Skeletal muscle tissue (tissue), 4 donors: ENCODE measurements around the gene FCHSD2. TPM values are rescaled to one million over a fixed set of nuclear protein-coding genes. Genes with fewer than 3 reads are reported as not detected.
"Not testable (repeated sequence)": the region's sequence is repeated elsewhere in the genome, so short reads cannot be mapped to it uniquely, and the experiment has no call there.

Source experiments
- H3K27ac ChIP-seq: one replicate; pipeline ENCODE4 v1.7.0; 2013; ENCODE audit warnings: mild to moderate bottlenecking, low read depth, low read length, inconsistent platforms
- H3K27me3 ChIP-seq, 3 donors: one replicate each; pipeline ENCODE4 v1.7.0; 2013; ENCODE audit warnings: low read length in 3 of 3; ENCODE audit not compliant: control insufficient read depth in 3 of 3, insufficient read depth in 3 of 3
- H3K36me3 ChIP-seq, 3 donors: one replicate each; pipeline ENCODE4 v1.7.0; 2013; ENCODE audit warnings: low read length in 3 of 3; ENCODE audit not compliant: control insufficient read depth in 3 of 3, insufficient read depth in 3 of 3
- H3K4me1 ChIP-seq, 3 donors: one replicate each; pipeline ENCODE4 v1.7.0; 2013; ENCODE audit warnings: low read length in 3 of 3, mild to moderate bottlenecking in 3 of 3; ENCODE audit not compliant: control insufficient read depth in 3 of 3, insufficient read depth in 3 of 3
- H3K4me3 ChIP-seq, 3 donors: one replicate each; pipeline ENCODE4 v1.7.0; 2013; ENCODE audit warnings: low read length in 3 of 3
- H3K9ac ChIP-seq, 3 donors: one replicate each; pipeline ENCODE4 v1.7.0; 2013; ENCODE audit warnings: low read length in 3 of 3, mild to moderate bottlenecking in 3 of 3, moderate library complexity in 2 of 3, low read depth in 1 of 3
- H3K9me3 ChIP-seq, 3 donors: one replicate each; pipeline ENCODE4 v1.7.0; 2013; ENCODE audit warnings: low read length in 3 of 3; ENCODE audit not compliant: control insufficient read depth in 3 of 3
- total RNA-seq: library from RNA; depleted of rRNA; stranded (reverse); fragments of >200 nt; gene quantifications from one replicate; pipeline ENCODE4 v1.2.3, GENCODE V29; 2014
- donor health status: Osteomylitis.

The FCHSD2 gene
- total RNA-seq, 1 donor from 2014 or later, result 19.8 TPM

GRCh38 chr11:72981971-72982685 is 160.0 kb downstream of the FCHSD2 start:
- H3K9ac ChIP-seq, result no peak overlapping the region
- no peak overlapping the region for H3K27ac ChIP-seq
- H3K4me1 ChIP-seq, result peaks cover 0 to 12% (median 3%) of the 10 kb centered on the region in 3 donors
- H3K27me3 ChIP-seq, result no peaks in the 10 kb centered on the region
- H3K36me3 ChIP-seq, result peaks cover 0 to 9% (median 0%) of the 10 kb centered on the region in 3 donors
- H3K9me3 ChIP-seq, result no peaks in the 10 kb centered on the region
- H3K4me3 ChIP-seq, result no peak overlapping the region

- Histone ChIP-seq H3K36me3 (peaks cover 0 to 9% (median 0%) of the 10 kb centered on the region in 3 donors), H3K4me1 (peaks cover 0 to 12% (median 3%) of the 10 kb centered on the region in 3 donors), H3K27me3 (no peaks in the 10 kb centered on the region)
These were observed 161.0 kb downstream of the FCHSD2 start for GRCh38 chr11:72981080-72981479.

GRCh38 chr11:72977782-72978181 is 164.3 kb downstream of the FCHSD2 start:
- H3K4me1 ChIP-seq, H3K27ac ChIP-seq, H3K4me3 ChIP-seq, H3K9ac ChIP-seq, H3K36me3 ChIP-seq, H3K9me3 ChIP-seq, H3K27me3 ChIP-seq: not testable (repeated sequence)

More at GRCh38 chr11:72981080-72981479, 161.0 kb downstream of the FCHSD2 start:
- no peaks in the 10 kb centered on the region for H3K9me3 ChIP-seq
- no peak overlapping the region for H3K27ac ChIP-seq
- no peak overlapping the region for H3K4me3 ChIP-seq
- H3K9ac ChIP-seq, result no peak overlapping the region

GRCh38 chr11:72976522-72976892 is 165.6 kb downstream of the FCHSD2 start:
- H3K9me3 ChIP-seq, H3K4me3 ChIP-seq, H3K4me1 ChIP-seq, H3K27ac ChIP-seq, H3K9ac ChIP-seq, H3K36me3 ChIP-seq, H3K27me3 ChIP-seq: not testable (repeated sequence)

- no peaks in the 10 kb centered on the region for H3K9me3 ChIP-seq
- no peak overlapping the region for H3K4me3 ChIP-seq
- no peaks in the 10 kb centered on the region for H3K27me3 ChIP-seq
- H3K4me1 ChIP-seq, result no peaks in the 10 kb centered on the region
- no peak overlapping the region for H3K9ac ChIP-seq
- H3K27ac ChIP-seq, result no peak overlapping the region
- peaks cover 0 to 6% (median 0%) of the 10 kb centered on the region in 3 donors for H3K36me3 ChIP-seq
These were observed 166.2 kb downstream of the FCHSD2 start for GRCh38 chr11:72975778-72976521.

- H3K27ac ChIP-seq, result no peak overlapping the region
- H3K9me3 ChIP-seq, result no peaks in the 10 kb centered on the region
- H3K36me3 ChIP-seq, result peaks cover 0 to 3% (median 0%) of the 10 kb centered on the region in 3 donors
- H3K27me3 ChIP-seq, result no peaks in the 10 kb centered on the region
- no peak overlapping the region for H3K4me3 ChIP-seq
- no peak overlapping the region for H3K9ac ChIP-seq
- H3K4me1 ChIP-seq, result peaks cover 0 to 8% (median 0%) of the 10 kb centered on the region in 3 donors
These were observed 167.5 kb downstream of the FCHSD2 start for GRCh38 chr11:72974487-72975205.

GRCh38 chr11:72972496-72973128 is 169.5 kb downstream of the FCHSD2 start:
- Histone ChIP-seq H3K9ac (no peak overlapping the region), H3K36me3 (no peaks in the 10 kb centered on the region), H3K4me3 (no peak overlapping the region), H3K4me1 (peaks cover 0 to 9% (median 0%) of the 10 kb centered on the region in 3 donors), H3K27me3 (no peaks in the 10 kb centered on the region), H3K27ac (no peak overlapping the region), H3K9me3 (no peaks in the 10 kb centered on the region)

- no peak overlapping the region for H3K9ac ChIP-seq
- no peak overlapping the region for H3K27ac ChIP-seq
- no peaks in the 10 kb centered on the region for H3K9me3 ChIP-seq
- H3K4me3 ChIP-seq, result no peak overlapping the region
- peaks cover 0 to 9% (median 0%) of the 10 kb centered on the region in 3 donors for H3K4me1 ChIP-seq
- H3K27me3 ChIP-seq, result no peaks in the 10 kb centered on the region
- H3K36me3 ChIP-seq, result no peaks in the 10 kb centered on the region
These were observed 170.7 kb downstream of the FCHSD2 start for GRCh38 chr11:72971192-72971967.

GRCh38 chr11:72970557-72971118 is 171.5 kb downstream of the FCHSD2 start:
- Histone ChIP-seq H3K36me3 (no peaks in the 10 kb centered on the region), H3K27me3 (no peaks in the 10 kb centered on the region), H3K9me3 (no peaks in the 10 kb centered on the region), H3K27ac (no peak overlapping the region), H3K9ac (no peak overlapping the region), H3K4me3 (no peak overlapping the region), H3K4me1 (peaks cover 0 to 9% (median 0%) of the 10 kb centered on the region in 3 donors)
